HUDEP-2 (cell line): ENCODE measurements around the gene CST3.
A peak's percentile ranks its signal among the peaks of the same experiment; 100 is the strongest.
"Not testable (repeated sequence)": the region's sequence is repeated elsewhere in the genome, so short reads cannot be mapped to it uniquely, and the experiment has no call there.

Source experiments
- DNase-seq, 76 experiments: peaks; one replicate each; lab custom pipeline; 2025; ENCODE audit not compliant: unreplicated experiment in 76 of 76; lab: John Stamatoyannopoulos, UW

Gene CST3

GRCh38 chr20:23629542-23630391, 8.0 kb downstream of the CST3 start:
- no peak for DNase-seq

DNA sequence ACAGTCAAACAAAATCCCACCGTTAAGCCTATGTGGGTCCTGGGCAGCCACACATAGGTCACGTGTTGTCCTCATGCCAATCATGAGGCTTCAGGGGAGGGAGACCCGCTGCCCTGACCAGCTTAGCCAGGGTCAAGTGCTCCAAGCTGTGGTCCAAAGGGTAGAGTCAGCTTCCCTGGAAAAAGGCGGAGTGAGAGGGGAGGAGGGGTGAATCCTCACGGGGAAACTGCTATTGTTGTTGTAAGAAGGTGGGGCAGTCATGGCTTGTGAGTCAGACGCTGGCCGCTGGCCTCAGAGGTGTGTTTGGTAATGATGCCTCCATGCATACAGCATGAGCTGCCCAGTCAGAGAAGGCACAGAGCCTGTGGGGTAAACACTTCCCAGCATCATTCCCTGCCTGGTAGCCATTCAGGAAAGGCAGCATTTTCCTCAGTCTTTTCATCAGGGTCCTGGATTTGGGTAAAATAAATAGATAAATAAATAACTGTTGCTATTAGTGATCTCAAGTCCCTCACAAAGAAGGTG, 8.7 kb downstream of the CST3 start:
- no peak for DNase-seq

- no peak for DNase-seq
Observed at GRCh38 chr20:23628402-23629016, 9.2 kb downstream of the CST3 start.

- DNase-seq = no peak
Observed at GRCh38 chr20:23627501-23627900, 10.3 kb downstream of the CST3 start.

DNA sequence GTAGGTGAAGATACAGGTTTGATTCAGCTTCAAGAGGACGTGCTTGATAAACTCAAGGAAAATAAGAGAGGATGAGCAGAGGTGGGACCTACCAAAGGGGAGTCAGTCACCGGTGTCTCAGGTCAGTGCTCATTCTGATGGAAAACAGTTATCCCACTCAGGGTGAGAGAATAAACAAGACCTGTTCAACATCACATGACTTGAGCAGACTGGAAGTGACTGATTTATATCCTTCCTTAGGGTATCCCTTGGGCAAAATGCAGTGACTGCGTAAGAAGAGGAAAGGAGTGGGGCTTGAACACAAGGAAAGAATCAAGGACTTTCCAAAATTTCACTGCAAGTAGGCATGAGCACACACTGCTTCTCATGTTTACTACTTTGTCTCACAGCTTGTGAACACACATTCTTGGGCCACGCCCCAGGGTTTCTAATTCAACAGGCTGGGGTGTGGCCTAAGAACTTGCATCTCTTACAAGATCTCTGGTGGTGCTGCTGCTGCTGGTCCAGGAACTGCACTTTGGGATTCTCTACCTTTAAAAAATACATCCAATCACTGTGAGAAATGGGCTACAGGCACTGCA, 11.6 kb downstream of the CST3 start:
- peak in 22 of 76 experiments; percentile 3 to 46 (median 17) for DNase-seq

DNA sequence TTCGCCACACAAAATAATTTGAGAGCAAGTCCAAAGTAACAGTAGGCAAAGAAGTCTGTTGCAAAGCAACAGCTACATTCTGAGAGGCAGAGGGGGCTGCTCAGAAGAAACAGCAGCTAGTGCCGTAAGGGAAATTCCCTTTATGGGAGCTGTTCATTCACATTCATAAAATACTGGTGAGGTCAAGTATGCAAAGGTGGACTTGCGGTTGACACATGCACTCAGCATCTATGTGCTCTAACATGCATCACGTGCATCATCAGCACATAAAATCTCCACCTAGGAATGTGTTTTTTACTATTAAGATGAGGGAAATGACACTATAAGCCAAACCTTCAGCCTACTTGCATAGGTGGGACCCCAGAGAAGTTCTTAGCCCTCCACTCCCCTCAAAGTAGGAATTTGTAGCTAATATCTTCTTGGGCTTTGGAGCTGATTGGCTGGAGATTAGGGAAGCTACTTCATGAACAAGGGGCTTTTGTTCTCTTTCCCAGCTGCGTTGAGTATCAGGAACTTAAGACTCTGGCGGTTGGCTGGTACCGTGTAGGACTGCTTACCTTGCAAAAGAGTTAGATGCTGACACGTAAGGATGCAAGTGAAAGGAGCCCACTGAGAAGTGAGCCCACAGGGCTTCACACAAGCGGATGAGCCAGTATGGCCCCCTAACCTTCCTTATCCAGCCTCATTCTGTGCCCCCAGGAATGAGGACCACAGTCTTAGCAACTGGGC, 12.4 kb downstream of the CST3 start:
- no peak for DNase-seq

DNA sequence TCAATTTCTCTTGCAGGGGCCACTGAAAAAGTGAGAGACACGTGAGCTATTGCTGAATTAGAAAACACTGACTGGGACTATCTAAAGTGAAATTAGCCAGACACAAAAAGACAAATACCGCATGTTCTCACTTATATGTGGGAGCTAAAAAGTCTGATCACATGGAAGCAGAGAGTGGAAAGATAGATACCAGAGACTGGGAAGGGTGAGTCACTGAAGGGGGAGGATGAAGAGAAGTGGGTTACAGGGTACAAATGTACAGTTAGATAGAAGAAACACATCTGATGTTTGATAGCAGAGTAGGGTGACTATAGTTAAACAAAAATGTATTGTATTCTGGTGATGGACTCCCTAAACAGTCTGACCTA, 13.4 kb downstream of the CST3 start:
- DNase-seq = peak in 19 of 76 experiments; percentile 4 to 52 (median 19)

DNA sequence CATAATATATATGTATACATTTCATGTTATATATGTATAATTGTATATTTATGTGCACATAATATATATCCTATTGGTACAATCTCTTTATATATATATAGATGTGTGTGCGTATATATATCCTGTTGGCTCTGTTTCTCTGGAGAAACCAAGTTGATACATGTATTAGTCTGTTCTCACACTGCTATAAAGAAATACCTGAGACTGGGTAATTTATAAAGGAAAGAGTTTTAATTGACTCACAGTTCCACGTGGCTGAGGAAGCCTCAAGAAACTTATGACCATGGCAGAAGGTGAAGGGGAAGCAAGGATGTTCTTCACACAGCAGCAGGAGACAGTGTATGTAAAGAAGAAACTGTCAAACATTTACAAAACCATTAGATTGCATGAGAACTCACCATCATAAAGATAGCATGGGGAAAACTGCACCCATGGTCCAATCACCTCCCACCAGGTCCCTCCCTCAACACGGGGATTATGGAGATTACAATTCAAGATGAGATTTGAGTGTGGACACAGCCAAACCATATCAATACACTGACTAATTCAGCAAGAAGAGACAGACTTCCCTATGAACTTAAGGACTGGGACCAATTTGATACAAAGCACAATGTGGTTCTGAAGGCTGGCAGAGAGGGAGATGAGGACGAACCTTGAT, 14.0 kb downstream of the CST3 start:
- no peak for DNase-seq

GRCh38 chr20:23622839-23623343, 14.9 kb downstream of the CST3 start:
- DNase-seq = peak in 24 of 76 experiments; percentile 4 to 52 (median 19)

GRCh38 chr20:23622401-23622800, 15.4 kb downstream of the CST3 start:
- not testable (repeated sequence) for DNase-seq

DNA sequence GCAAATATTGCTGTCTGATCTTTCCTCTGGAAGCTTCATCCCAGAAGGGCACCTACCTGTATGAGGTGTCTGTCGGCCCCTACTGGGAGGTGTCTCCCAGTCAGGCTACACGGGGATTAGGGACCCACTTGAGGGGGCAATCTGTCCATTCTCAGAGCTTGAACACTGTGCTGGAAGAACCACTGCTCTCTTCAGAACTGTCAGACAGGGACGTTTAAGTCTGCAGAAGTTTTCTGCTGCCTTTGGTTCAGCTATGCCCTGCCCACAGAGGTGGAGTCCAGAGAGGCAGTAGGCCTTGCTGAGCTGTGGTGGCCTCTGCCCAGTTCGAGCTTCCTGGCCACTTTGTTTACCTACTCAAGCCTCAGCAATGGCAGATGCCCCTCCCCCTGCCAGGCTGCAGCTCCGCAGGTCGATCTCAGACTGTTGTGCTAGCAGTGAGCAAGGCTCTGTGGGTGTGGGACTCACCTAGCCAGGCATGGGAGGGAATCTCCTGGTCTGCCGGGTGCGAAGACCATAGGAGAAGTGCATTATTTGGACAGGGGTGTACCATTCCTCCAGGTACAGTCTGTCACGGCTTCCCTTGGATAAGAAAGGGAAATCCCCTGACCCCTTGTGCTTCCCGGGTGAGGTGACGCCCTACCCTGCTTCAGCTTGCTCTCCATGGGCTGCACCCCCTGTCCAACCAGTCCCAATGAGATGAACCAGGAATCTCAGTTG, 16.9 kb downstream of the CST3 start:
- DNase-seq = not testable (repeated sequence)

DNA sequence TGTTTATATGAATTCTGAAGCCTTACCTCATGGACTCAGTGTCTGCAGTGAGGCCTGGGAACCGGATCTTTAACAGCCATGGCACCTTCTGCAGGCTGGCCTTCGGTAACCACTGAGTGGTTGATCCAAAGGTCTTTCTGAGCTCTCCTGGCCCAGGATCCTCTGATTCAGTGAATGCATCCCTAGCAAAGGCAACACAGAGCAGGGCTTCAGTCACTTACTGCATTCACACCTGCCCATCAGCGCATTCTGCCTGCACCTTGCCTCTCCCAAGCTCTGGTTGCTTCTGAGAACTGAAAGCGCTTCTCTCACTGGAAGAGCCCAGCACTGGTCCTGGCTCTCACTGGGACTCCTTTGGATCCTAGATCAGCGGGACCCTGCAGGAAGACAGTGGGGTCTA, 23.6 kb downstream of the CST3 start:
- DNase-seq = no peak

GRCh38 chr20:23613676-23614075, 24.1 kb downstream of the CST3 start:
- DNase-seq = no peak

GRCh38 chr20:23612396-23612795, 25.4 kb downstream of the CST3 start:
- DNase-seq = no peak

- no peak for DNase-seq
Observed at GRCh38 chr20:23609486-23610109, 28.2 kb downstream of the CST3 start.

- no peak for DNase-seq
Observed at GRCh38 chr20:23608251-23608846, 29.4 kb downstream of the CST3 start.

- DNase-seq = no peak
Observed at GRCh38 chr20:23607497-23608245, 30.1 kb downstream of the CST3 start.

GRCh38 chr20:23606652-23607049, 31.1 kb downstream of the CST3 start:
- peak in 52 of 76 experiments; percentile 1 to 71 (median 34) for DNase-seq
